Mucosa of descending colon (tissue), 3 donors: ENCODE results near the gene PSRC1. TPM values are rescaled to one million over a fixed set of nuclear protein-coding genes. Genes with fewer than 3 reads are reported as not detected.

ENCODE experiments used
- ATAC-seq: fragments of 200-7000 bp; cut with Tn5 transposase; one replicate; pipeline ENCODE4 v1.9.1; 2020; ENCODE audit warnings: mild to moderate bottlenecking, moderate library complexity
- DNase-seq, 3 donors: peaks; one replicate each; pipeline ENCODE4 v3.0.0-alpha.2; 2020
- H3K36me3 ChIP-seq: fragments of 200-600 bp; one replicate; pipeline ENCODE4 v1.8.0; 2021; ENCODE audit warnings: low read depth, mild to moderate bottlenecking
- H3K4me1 ChIP-seq: fragments of 200-600 bp; one replicate; pipeline ENCODE4 v1.8.0; 2021; ENCODE audit warnings: low read depth, mild to moderate bottlenecking
- H3K4me3 ChIP-seq: fragments of 200-600 bp; one replicate; pipeline ENCODE4 v1.8.0; 2021; ENCODE audit warnings: mild to moderate bottlenecking
- H3K9me3 ChIP-seq: fragments of 200-600 bp; one replicate; pipeline ENCODE4 v1.8.0; 2021; ENCODE audit warnings: mild to moderate bottlenecking
- CTCF ChIP-seq: fragments of 200-600 bp; IDR thresholded peaks from one replicate; pipeline ENCODE4 v1.8.0; 2022; ENCODE audit warnings: antibody characterized with exemption, mild to moderate bottlenecking
- intact Hi-C, 2 donors: fragments of 100-400 bp; cut with DNase I in 1 of 2; cut with micrococcal nuclease in 1 of 2; formaldehyde crosslinking; loops; one replicate each; pipeline versions ENCODE4 v1.11.0 to v1.11.1; 2022; cut with DNase I, micrococcal nuclease
- total RNA-seq, 3 donors: library from RNA; stranded (reverse); fragmentation: NEBNext Ultra II Directional in 2 of 3; extraction: Animal tissue kit (Norgen Biotek cat#: 25700) in 2 of 3; gene quantifications; one replicate each; pipeline versions ENCODE4 v1.2.1 to v1.2.4, GENCODE V29; 2021 to 2023
- donor health status: DM: no; HTN: no; CAD: no; lungs with moderate emphysema.
- donor health status: DM: no; HTN: no; CAD: no.
- donor health status: DM: no; HTN: yes; CAD: no.

PSRC1 gene
- total RNA-seq, 3 donors from 2014 or later = 3.4 to 9.0 (median 4.2) TPM

GRCh38 chr1:109247401-109248365 lies 35.3 kb downstream of the PSRC1 start:
- H3K4me1 ChIP-seq = no peaks in the 10 kb centered on the region
- no peaks in the 10 kb centered on the region for H3K9me3 ChIP-seq
- intact Hi-C loops = no loop called here
- DNase-seq = no peak
- H3K36me3 ChIP-seq = no peaks in the 10 kb centered on the region
- H3K4me3 ChIP-seq = no peak overlapping the region
- ATAC-seq = no peak
- TF ChIP-seq CTCF = no peak

GRCh38 chr1:109246141-109246551 lies 36.8 kb downstream of the PSRC1 start:
- intact Hi-C loops = no loop called here
- H3K4me1 ChIP-seq = peaks cover under 1% of the 10 kb centered on the region
- no peak overlapping the region for H3K4me3 ChIP-seq
- no peaks in the 10 kb centered on the region for H3K36me3 ChIP-seq
- DNase-seq (peak in 1 of 3 donors; percentile 41), ATAC-seq (no peak)
- no peaks in the 10 kb centered on the region for H3K9me3 ChIP-seq
- TF ChIP-seq CTCF = no peak

- no peaks in the 10 kb centered on the region for H3K9me3 ChIP-seq
- ATAC-seq (no peak), DNase-seq (no peak)
- H3K4me3 ChIP-seq = no peak overlapping the region
- intact Hi-C loops = no loop called here
- H3K4me1 ChIP-seq = peaks cover 7% of the 10 kb centered on the region
- TF ChIP-seq CTCF = no peak
- H3K36me3 ChIP-seq = no peaks in the 10 kb centered on the region
Measured at GRCh38 chr1:109243860-109244552, 38.9 kb downstream of the PSRC1 start.

GRCh38 chr1:109243221-109243620 lies 39.7 kb downstream of the PSRC1 start:
- TF ChIP-seq CTCF = no peak
- H3K4me3 ChIP-seq = no peak overlapping the region
- no peak for ATAC-seq

GRCh38 chr1:109242387-109242786 lies 40.6 kb downstream of the PSRC1 start:
- no peaks in the 10 kb centered on the region for H3K9me3 ChIP-seq
- ATAC-seq = no peak
- peaks cover 7% of the 10 kb centered on the region for H3K4me1 ChIP-seq
- H3K36me3 ChIP-seq = no peaks in the 10 kb centered on the region
- TF ChIP-seq CTCF = no peak
- no peak for DNase-seq
- intact Hi-C loops = no loop called here
- no peak overlapping the region for H3K4me3 ChIP-seq

More at GRCh38 chr1:109243221-109243620, 39.7 kb downstream of the PSRC1 start:
- Histone ChIP-seq H3K9me3 (no peaks in the 10 kb centered on the region), H3K36me3 (no peaks in the 10 kb centered on the region), H3K4me1 (peaks cover 7% of the 10 kb centered on the region)
- DNase-seq = no peak
- intact Hi-C loops = no loop called here
